ENCODE measurements around the gene STEAP4. TPM values are rescaled to one million over a fixed set of nuclear protein-coding genes. Genes with fewer than 3 reads are reported as not detected.

STEAP4 gene
- total RNA-seq, 2 experiments from 2014 or later = not detected

DNA sequence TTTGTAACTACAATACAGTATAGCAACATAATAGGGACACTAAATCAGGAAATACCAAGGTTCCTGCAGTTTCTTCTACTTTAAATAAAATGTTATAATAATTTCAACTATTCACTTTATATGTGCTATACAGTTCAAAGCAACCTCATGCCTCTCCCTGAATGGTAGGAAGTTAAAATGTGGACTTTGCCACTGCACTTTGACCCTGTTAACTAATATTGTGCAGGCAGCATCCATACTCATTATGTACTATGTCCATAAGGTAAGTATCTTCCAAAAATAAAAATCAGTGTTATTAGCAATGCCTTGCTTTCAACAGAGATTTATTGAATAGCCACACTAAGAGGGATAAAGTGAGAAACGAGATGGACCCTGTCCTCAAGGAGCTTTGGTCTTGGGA lies 4.8 kb downstream of the STEAP4 start:
- Mint-ChIP-seq H3K4me3 (no peak overlapping the region), H3K27ac (no peak overlapping the region), H3K27me3 (peaks cover 44% of the 10 kb centered on the region), H3K9me3 (no peaks in the 10 kb centered on the region), H3K36me3 (ENCODE audit: low read depth) (no peaks in the 10 kb centered on the region), H3K4me1 (ENCODE audit: low read depth) (no peaks in the 10 kb centered on the region)
- Histone ChIP-seq H3K9me3 (ENCODE audit: control insufficient read depth in 1 of 2, insufficient read depth in 1 of 2, low read length in 2 of 2) (peaks cover 0 to 6% of the 10 kb centered on the region in 2 experiments), H3K36me3 (ENCODE audit: insufficient read depth, low read length) (no peaks in the 10 kb centered on the region), H3K4me1 (ENCODE audit: insufficient read depth, low read length) (peaks cover 7% of the 10 kb centered on the region), H3K27me3 (ENCODE audit: control insufficient read depth in 1 of 2, insufficient read depth in 2 of 2, low read length in 2 of 2) (peaks cover 10% of the 10 kb centered on the region in 2 experiments), H3K27ac (ENCODE audit: low read depth in 1 of 2, low read length in 2 of 2) (no peak overlapping the region), H3K4me3 (ENCODE audit: low read length) (no peak overlapping the region)
- ATAC-seq (ENCODE audit: poor library complexity) = no peak
- DNase-seq = no peak
- intact Hi-C loops (cut with DNase I, micrococcal nuclease) = no loop called here
- TF ChIP-seq, protein P1, sequence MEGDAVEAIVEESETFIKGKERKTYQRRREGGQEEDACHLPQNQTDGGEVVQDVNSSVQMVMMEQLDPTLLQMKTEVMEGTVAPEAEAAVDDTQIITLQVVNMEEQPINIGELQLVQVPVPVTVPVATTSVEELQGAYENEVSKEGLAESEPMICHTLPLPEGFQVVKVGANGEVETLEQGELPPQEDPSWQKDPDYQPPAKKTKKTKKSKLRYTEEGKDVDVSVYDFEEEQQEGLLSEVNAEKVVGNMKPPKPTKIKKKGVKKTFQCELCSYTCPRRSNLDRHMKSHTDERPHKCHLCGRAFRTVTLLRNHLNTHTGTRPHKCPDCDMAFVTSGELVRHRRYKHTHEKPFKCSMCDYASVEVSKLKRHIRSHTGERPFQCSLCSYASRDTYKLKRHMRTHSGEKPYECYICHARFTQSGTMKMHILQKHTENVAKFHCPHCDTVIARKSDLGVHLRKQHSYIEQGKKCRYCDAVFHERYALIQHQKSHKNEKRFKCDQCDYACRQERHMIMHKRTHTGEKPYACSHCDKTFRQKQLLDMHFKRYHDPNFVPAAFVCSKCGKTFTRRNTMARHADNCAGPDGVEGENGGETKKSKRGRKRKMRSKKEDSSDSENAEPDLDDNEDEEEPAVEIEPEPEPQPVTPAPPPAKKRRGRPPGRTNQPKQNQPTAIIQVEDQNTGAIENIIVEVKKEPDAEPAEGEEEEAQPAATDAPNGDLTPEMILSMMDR (IDR thresholded peaks at IDR 0.05) = no peak
- CTCF ChIA-PET = no interaction called here
- POLR2A ChIA-PET = no interaction called here

DNA sequence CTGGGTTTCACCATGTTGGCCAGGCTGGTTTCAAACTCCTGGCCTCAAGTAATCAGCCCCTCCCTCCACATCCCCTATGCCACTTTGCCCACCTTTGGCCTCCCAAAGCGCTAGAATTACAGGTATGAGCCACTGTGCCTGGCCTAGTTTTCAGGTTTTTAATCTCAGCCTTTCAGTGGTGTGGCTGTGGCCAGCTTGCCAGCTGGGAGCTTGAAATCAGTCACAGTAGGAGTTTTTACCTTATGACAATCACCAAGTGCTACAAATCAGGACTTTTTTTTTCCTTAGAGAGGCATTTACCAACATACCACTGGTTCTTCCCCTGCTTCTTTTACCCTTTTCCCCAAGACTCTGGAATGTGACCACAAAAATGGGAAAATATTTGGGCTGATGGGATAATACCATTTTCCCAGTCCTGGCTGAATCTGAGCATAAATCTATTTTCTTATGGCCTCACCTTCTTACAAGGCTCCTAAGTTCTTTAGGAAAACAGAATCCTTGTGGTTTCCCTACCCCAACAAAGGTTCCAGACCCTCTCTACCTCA lies 6.2 kb downstream of the STEAP4 start:
- ChIA-PET POLR2A (no interaction called here), CTCF (no interaction called here)
- no peak overlapping the region for H3K27ac ChIP-seq (ENCODE audit: low read depth in 1 of 2, low read length in 2 of 2)
- peaks cover 0 to 2% of the 10 kb centered on the region in 2 experiments for H3K27me3 ChIP-seq (ENCODE audit: control insufficient read depth in 1 of 2, insufficient read depth in 2 of 2, low read length in 2 of 2)
- H3K9me3 ChIP-seq (ENCODE audit: control insufficient read depth in 1 of 2, insufficient read depth in 1 of 2, low read length in 2 of 2) = no peaks in the 10 kb centered on the region
- Mint-ChIP-seq H3K36me3 (ENCODE audit: low read depth) (no peaks in the 10 kb centered on the region), H3K27ac (no peak overlapping the region), H3K9me3 (no peaks in the 10 kb centered on the region), H3K27me3 (peaks cover 31% of the 10 kb centered on the region), H3K4me1 (ENCODE audit: low read depth) (no peaks in the 10 kb centered on the region), H3K4me3 (no peak overlapping the region)
- no peaks in the 10 kb centered on the region for H3K36me3 ChIP-seq (ENCODE audit: insufficient read depth, low read length)
- ATAC-seq (ENCODE audit: poor library complexity) = no peak
- H3K4me1 ChIP-seq (ENCODE audit: insufficient read depth, low read length) = no peaks in the 10 kb centered on the region
- TF ChIP-seq, protein P1 (IDR thresholded peaks at IDR 0.05) = no peak
- no peak overlapping the region for H3K4me3 ChIP-seq (ENCODE audit: low read length)
- no peak for DNase-seq
- intact Hi-C loops (cut with DNase I, micrococcal nuclease) = no loop called here

DNA sequence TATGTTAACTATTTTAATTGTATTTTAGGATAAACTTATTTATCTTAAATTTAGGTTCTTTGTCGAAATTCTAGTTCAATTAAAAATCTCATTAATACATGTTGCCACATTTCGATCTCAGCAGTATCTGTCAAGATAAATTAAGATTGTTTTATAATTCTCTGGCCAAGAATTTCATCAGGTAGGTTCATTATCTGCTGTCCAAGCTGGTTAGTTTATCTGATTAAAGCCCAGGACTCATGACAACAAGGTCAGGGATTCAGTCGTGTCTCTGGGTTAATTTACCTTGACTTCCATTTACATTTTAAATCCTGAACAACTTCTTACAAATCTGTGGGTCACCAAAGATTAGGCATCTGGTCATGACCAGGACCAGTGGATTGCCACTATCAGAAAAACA lies 7.6 kb downstream of the STEAP4 start:
- POLR2A ChIA-PET = no interaction called here
- intact Hi-C loops (cut with DNase I, micrococcal nuclease) = no loop called here
- no peak overlapping the region for H3K27ac ChIP-seq (ENCODE audit: low read depth in 1 of 2, low read length in 2 of 2)
- no peaks in the 10 kb centered on the region for H3K9me3 Mint-ChIP-seq
- DNase-seq (no peak), ATAC-seq (ENCODE audit: poor library complexity) (no peak)
- no peak overlapping the region for H3K27ac Mint-ChIP-seq
- TF ChIP-seq, protein P1 (IDR thresholded peaks at IDR 0.05) = no peak
- no peaks in the 10 kb centered on the region for H3K36me3 Mint-ChIP-seq (ENCODE audit: low read depth)
- CTCF ChIA-PET = no interaction called here
- no peak overlapping the region for H3K4me3 ChIP-seq (ENCODE audit: low read length)
- no peaks in the 10 kb centered on the region for H3K36me3 ChIP-seq (ENCODE audit: insufficient read depth, low read length)
- H3K9me3 ChIP-seq (ENCODE audit: control insufficient read depth in 1 of 2, insufficient read depth in 1 of 2, low read length in 2 of 2) = no peaks in the 10 kb centered on the region
- no peaks in the 10 kb centered on the region for H3K27me3 ChIP-seq (ENCODE audit: control insufficient read depth in 1 of 2, insufficient read depth in 2 of 2, low read length in 2 of 2)
- H3K27me3 Mint-ChIP-seq = peaks cover 23% of the 10 kb centered on the region
- no peak overlapping the region for H3K4me3 Mint-ChIP-seq
- H3K4me1 Mint-ChIP-seq (ENCODE audit: low read depth) = no peaks in the 10 kb centered on the region
- no peaks in the 10 kb centered on the region for H3K4me1 ChIP-seq (ENCODE audit: insufficient read depth, low read length)
